ENCODE results near the gene MBNL1. TPM values are rescaled to one million over a fixed set of nuclear protein-coding genes. Genes with fewer than 3 reads are reported as not detected.

MBNL1 gene
- total RNA-seq, 1 donor, result 465 TPM

- DNase-seq (ENCODE audit: low read depth), result no peak
- TF ChIP-seq, protein P1, sequence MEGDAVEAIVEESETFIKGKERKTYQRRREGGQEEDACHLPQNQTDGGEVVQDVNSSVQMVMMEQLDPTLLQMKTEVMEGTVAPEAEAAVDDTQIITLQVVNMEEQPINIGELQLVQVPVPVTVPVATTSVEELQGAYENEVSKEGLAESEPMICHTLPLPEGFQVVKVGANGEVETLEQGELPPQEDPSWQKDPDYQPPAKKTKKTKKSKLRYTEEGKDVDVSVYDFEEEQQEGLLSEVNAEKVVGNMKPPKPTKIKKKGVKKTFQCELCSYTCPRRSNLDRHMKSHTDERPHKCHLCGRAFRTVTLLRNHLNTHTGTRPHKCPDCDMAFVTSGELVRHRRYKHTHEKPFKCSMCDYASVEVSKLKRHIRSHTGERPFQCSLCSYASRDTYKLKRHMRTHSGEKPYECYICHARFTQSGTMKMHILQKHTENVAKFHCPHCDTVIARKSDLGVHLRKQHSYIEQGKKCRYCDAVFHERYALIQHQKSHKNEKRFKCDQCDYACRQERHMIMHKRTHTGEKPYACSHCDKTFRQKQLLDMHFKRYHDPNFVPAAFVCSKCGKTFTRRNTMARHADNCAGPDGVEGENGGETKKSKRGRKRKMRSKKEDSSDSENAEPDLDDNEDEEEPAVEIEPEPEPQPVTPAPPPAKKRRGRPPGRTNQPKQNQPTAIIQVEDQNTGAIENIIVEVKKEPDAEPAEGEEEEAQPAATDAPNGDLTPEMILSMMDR (IDR thresholded peaks at IDR 0.05; ENCODE audit: insufficient read depth, low read length), result no peak
- H3K4me3 ChIP-seq (ENCODE audit: low read depth, low read length), result no peak overlapping the region
Measured at GRCh38 chr3:152388631-152389030, 119.9 kb downstream of the MBNL1 start.

DNA sequence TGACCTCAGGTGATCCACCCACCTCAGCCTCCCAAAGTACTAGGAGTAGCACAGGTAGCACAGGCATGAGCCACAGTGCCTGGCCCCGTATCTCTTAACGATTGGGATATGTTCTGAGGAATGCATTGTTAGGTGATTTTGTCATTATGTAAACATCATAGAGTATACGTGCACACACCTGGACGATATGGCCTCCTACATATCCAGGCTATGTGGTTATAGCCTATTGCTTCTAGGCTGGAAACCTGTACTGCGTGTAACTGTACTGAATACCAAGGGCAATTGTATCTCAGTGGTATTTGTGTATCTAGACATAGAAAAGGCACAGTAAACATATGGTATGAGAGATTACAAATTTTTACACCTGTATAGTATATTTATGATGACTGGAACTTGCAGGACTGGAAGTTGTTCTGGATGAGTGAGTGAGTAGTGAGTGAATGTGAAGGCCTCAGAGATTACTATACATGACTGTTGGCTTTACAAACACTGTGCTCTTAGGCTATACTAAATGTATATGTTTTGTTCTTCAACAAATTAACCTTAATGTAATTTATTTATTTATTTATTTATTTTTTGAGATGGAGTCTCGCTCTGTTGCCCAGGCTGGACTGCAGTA lies 120.7 kb downstream of the MBNL1 start:
- TF ChIP-seq, protein P1 (IDR thresholded peaks at IDR 0.05; ENCODE audit: insufficient read depth, low read length), result no peak
- DNase-seq (ENCODE audit: low read depth), result no peak
- no peak overlapping the region for H3K4me3 ChIP-seq (ENCODE audit: low read depth, low read length)

- H3K4me3 ChIP-seq (ENCODE audit: low read depth, low read length), result no peak overlapping the region
- TF ChIP-seq, protein P1 (IDR thresholded peaks at IDR 0.05; ENCODE audit: insufficient read depth, low read length), result no peak
- DNase-seq (ENCODE audit: low read depth), result no peak
Measured at GRCh38 chr3:152390647-152391046, 121.9 kb downstream of the MBNL1 start.

DNA sequence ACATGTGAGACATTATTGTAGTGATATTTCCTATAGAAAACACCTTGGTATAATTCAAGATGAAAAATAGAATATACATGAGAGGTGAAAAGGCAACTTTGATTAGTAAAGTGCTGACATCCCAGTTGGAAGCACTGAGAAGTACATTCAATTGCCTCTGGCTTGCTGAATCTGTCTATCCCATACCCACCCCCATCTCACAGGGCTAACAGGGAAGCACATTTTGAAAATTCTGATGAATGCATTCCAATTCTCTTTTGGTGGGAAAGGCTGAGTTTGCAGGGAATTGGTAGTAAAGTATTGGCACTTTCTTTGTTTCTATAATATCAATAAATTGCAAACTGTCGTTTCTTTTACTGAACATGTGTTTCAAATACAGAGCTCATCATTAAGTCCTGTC lies 122.9 kb downstream of the MBNL1 start:
- TF ChIP-seq, protein P1 (IDR thresholded peaks at IDR 0.05; ENCODE audit: insufficient read depth, low read length), result no peak
- H3K4me3 ChIP-seq (ENCODE audit: low read depth, low read length), result no peak overlapping the region
- DNase-seq (ENCODE audit: low read depth), result no peak

GRCh38 chr3:152392272-152392880 lies 123.6 kb downstream of the MBNL1 start:
- H3K4me3 ChIP-seq (ENCODE audit: low read depth, low read length), result no peak overlapping the region
- TF ChIP-seq, protein P1 (IDR thresholded peaks at IDR 0.05; ENCODE audit: insufficient read depth, low read length), result no peak
- no peak for DNase-seq (ENCODE audit: low read depth)

DNA sequence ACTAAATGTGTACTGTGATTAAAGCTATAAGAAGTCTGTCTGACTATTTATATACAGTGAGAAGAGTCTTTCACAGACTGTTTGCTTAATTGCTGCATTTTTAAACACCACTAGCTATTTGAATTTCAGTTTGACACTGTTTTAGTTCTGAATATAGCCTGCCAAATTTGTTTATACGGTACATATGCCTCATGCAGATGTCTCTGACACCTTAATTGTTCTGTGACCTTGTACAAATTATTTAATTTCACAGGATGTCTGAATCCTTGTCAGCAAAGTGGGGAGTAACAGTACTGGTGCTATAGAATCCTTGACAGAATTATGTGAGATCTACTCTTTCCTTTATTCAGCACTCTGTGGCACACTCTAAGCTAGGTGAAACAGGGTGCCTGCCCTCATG lies 125.5 kb downstream of the MBNL1 start:
- TF ChIP-seq, protein P1 (IDR thresholded peaks at IDR 0.05; ENCODE audit: insufficient read depth, low read length), result no peak
- H3K4me3 ChIP-seq (ENCODE audit: low read depth, low read length), result no peak overlapping the region
- no peak for DNase-seq (ENCODE audit: low read depth)

Measured in fibroblast of the aortic adventitia (primary cell).